SK-N-SH (cell line): ENCODE data around the gene PARD3. TPM values are rescaled to one million over a fixed set of nuclear protein-coding genes. Genes with fewer than 3 reads are reported as not detected.

ENCODE experiments used
- CTCF ChIA-PET: fragments of 300-600, 350-600 bp; formaldehyde crosslinking; extraction: SDS; loops from one replicate; lab custom pipeline; 2021; lab: Yijun Ruan, JAX
- POLR2A ChIA-PET: fragments of 350-600 bp; sonication (Branson Sonifier 250); formaldehyde crosslinking; extraction: SDS; loops from one replicate; lab custom pipeline; 2020; ENCODE audit warnings: antibody characterized with exemption, inconsistent platforms; lab: Yijun Ruan, JAX
- DNase-seq: peaks from one replicate; pipeline ENCODE4 v3.0.0; 2012
- H2AFZ ChIP-seq: fragments of 200-600 bp; sonication (generic); 2 replicates; pipeline ENCODE4 v1.8.1; 2016; ENCODE audit warnings: antibody characterized with exemption, mild to moderate bottlenecking, low read depth
- H3F3A ChIP-seq: fragments of 200-600 bp; sonication (generic); replicated peaks from 2 replicates; pipeline ENCODE3; 2016; ENCODE audit warnings: antibody characterized with exemption, mild to moderate bottlenecking; ENCODE audit not compliant: insufficient read depth
- H3K27ac ChIP-seq, 2 experiments: fragments of 200-500 bp in 1 of 2; fragments of 200-600 bp in 1 of 2; sonication (Bioruptor generic) in 1 of 2; sonication (generic), shearing (Covaris generic) in 1 of 2; 2 replicates each; pipeline versions ENCODE4 v1.5.1 to v1.6.1; 2014 to 2016; ENCODE audit warnings: low read depth in 2 of 2, inconsistent platforms in 1 of 2, low read length in 1 of 2, mild to moderate bottlenecking in 1 of 2, mixed read lengths in 1 of 2
- H3K27me3 ChIP-seq: fragments of 200-600 bp; sonication (generic), shearing (Covaris generic); 2 replicates; pipeline ENCODE4 v1.6.1; 2016; ENCODE audit warnings: mixed run types; ENCODE audit not compliant: insufficient read depth
- H3K36me3 ChIP-seq, 2 experiments: fragments of 200-500 bp in 1 of 2; fragments of 200-600 bp in 1 of 2; sonication (Bioruptor generic) in 1 of 2; sonication (generic) in 1 of 2; replicated peaks in 1 of 2; 2 replicates each; pipeline versions ENCODE3 to v1.5.1; 2014 to 2016; ENCODE audit warnings: low read length in 1 of 2, mild to moderate bottlenecking in 1 of 2; ENCODE audit not compliant: insufficient read depth in 2 of 2, control insufficient read depth in 1 of 2
- H3K4me1 ChIP-seq, 2 experiments: fragments of 200-500 bp in 1 of 2; fragments of 200-600 bp in 1 of 2; sonication (Bioruptor generic) in 1 of 2; sonication (generic), shearing (Covaris generic) in 1 of 2; 2 replicates each; pipeline versions ENCODE4 v1.5.1 to v1.6.1; 2014 to 2016; ENCODE audit warnings: low read depth in 1 of 2, low read length in 1 of 2, mixed run types in 1 of 2; ENCODE audit not compliant: insufficient read depth in 2 of 2, control insufficient read depth in 1 of 2
- H3K4me2 ChIP-seq: fragments of 200-600 bp; sonication (generic), shearing (Covaris generic); 2 replicates; pipeline ENCODE4 v1.6.1; 2017; ENCODE audit warnings: mixed run types
- H3K4me3 ChIP-seq, 2 experiments: fragments of 200-500 bp in 1 of 2; fragments of 200-600 bp in 1 of 2; sonication (Bioruptor generic) in 1 of 2; sonication (generic), shearing (Covaris generic) in 1 of 2; 2 replicates each; pipeline versions ENCODE4 v1.5.1 to v1.8.1; 2014 to 2016; ENCODE audit warnings: low read depth in 2 of 2, inconsistent platforms in 1 of 2, low read length in 1 of 2, mild to moderate bottlenecking in 1 of 2, mixed read lengths in 1 of 2, moderate library complexity in 1 of 2
- H3K79me2 ChIP-seq: fragments of 200-600 bp; sonication (generic); 2 replicates; pipeline ENCODE4 v1.8.1; 2017; ENCODE audit warnings: mild to moderate bottlenecking; ENCODE audit not compliant: insufficient read depth
- H3K9ac ChIP-seq: fragments of 200-600 bp; sonication (generic); 2 replicates; pipeline ENCODE4 v1.6.1; 2017; ENCODE audit warnings: mixed run types
- H3K9me2 ChIP-seq: fragments of 200-600 bp; sonication (generic); 2 replicates; pipeline ENCODE4 v1.6.1; 2017; ENCODE audit warnings: mixed run types
- H3K9me3 ChIP-seq: fragments of 200-600 bp; sonication (generic); 2 replicates; pipeline ENCODE4 v1.6.1; 2017; ENCODE audit warnings: mixed run types, mild to moderate bottlenecking, moderate library complexity
- H4K20me1 ChIP-seq: fragments of 200-600 bp; sonication (generic); 2 replicates; pipeline ENCODE4 v1.6.1; 2017; ENCODE audit warnings: mild to moderate bottlenecking, mixed run types; ENCODE audit not compliant: insufficient read depth
- CHD2 ChIP-seq: fragments of 150-350 bp; IDR thresholded peaks from 2 replicates; pipeline ENCODE4 v1.6.1; 2018; ENCODE audit warnings: low read length; ENCODE audit not compliant: partially characterized antibody
- ELF1 ChIP-seq: IDR thresholded peaks from 2 replicates; pipeline ENCODE4 v1.4.0; 2012
- EZH2phosphoT487 ChIP-seq: fragments of 200-600 bp; sonication (generic); IDR thresholded peaks from 2 replicates; pipeline ENCODE4 v1.6.1; 2017; ENCODE audit warnings: low read depth, mixed run types, mild to moderate bottlenecking, antibody characterized with exemption, moderate library complexity, borderline replicate concordance
- FOSL2 ChIP-seq: IDR thresholded peaks from 2 replicates; pipeline ENCODE4 v1.4.0; 2012; ENCODE audit warnings: low read depth, mild to moderate bottlenecking, moderate library complexity, borderline replicate concordance
- GABPA ChIP-seq: IDR thresholded peaks from 2 replicates; pipeline ENCODE4 v1.4.0; 2012; ENCODE audit warnings: low read depth, mild to moderate bottlenecking
- GATA2 ChIP-seq: sonication (generic); formaldehyde crosslinking; IDR thresholded peaks from 2 replicates; pipeline ENCODE4 v1.5.0; 2020; ENCODE audit warnings: mild to moderate bottlenecking, missing genetic modification reagents
- IRF3 ChIP-seq: fragments of 150-350 bp; IDR thresholded peaks from 2 replicates; pipeline ENCODE4 v1.6.1; 2016; ENCODE audit warnings: mild to moderate bottlenecking, low read depth, low read length
- JUND ChIP-seq: IDR thresholded peaks from 2 replicates; pipeline ENCODE4 v1.4.0; 2012
- MXI1 ChIP-seq: IDR thresholded peaks from 2 replicates; pipeline ENCODE4 v1.6.1; 2012; ENCODE audit warnings: mild to moderate bottlenecking, low read depth, low read length, improper control_type of control experiment
- POLR2AphosphoS5 ChIP-seq: IDR thresholded peaks from 2 replicates; pipeline ENCODE4 v1.6.1; 2012; ENCODE audit warnings: low read depth, low read length
- RCOR1 ChIP-seq: fragments of 150-350 bp; IDR thresholded peaks from 2 replicates; pipeline ENCODE4 v1.6.1; 2017; ENCODE audit warnings: antibody characterized with exemption, low read length
- RFX5 ChIP-seq: IDR thresholded peaks from 2 replicates; pipeline ENCODE4 v1.6.1; 2012; ENCODE audit warnings: mild to moderate bottlenecking, improper control_type of control experiment, low read length
- TCF12 ChIP-seq: IDR thresholded peaks from 2 replicates; pipeline ENCODE4 v1.4.0; 2012
- USF2 ChIP-seq: fragments of 150-350 bp; IDR thresholded peaks from 2 replicates; pipeline ENCODE4 v1.6.1; 2017; ENCODE audit warnings: antibody characterized with exemption, low read length, low read depth, borderline replicate concordance
- YY1 ChIP-seq: IDR thresholded peaks from 2 replicates; pipeline ENCODE4 v1.4.0; 2012; ENCODE audit warnings: low read depth, mild to moderate bottlenecking
- WGBS: methylation state at CpG from one replicate; pipeline ENCODE4 v1.1.6; 2017; ENCODE audit warnings: low lambda C conversion rate; 5-methylcytosine and 5-hydroxymethylcytosine counted together
- polyA plus RNA-seq, 3 experiments: library from polyadenylated mRNA; depleted of rRNA; stranded (reverse); fragments of >200 nt; gene quantifications; 2 replicates each; pipeline ENCODE4 v1.2.3, GENCODE V29; 2012
- TF ChIP-seq, protein P1 (sequence below): IDR thresholded peaks from 2 replicates; pipeline ENCODE4 v1.4.0; 2012; ENCODE audit warnings: low read depth, borderline replicate concordance

Gene PARD3
- polyA plus RNA-seq, 1 of the 3 experiments (the other 2 are of a cell fraction): 29.4 TPM

DNA sequence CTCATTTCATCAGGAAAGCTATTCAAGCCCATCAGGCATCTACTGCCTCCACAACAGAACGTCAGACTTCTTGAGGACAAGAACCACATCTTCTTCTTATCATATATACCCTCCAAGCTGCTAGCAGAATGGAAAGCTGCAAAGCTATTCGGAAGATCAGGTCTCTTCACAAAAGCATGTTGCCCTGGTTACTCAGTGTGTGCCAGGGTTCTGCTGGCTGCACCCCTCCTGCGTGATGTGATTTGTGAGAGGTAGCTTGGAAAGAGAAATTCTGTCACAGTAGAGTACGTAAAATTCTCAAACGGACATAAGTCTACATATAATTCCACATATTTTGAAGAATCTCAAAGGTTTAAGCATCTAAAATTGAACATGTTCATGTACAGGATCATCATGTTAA is 681.7 kb downstream of the PARD3 start:
- Histone ChIP-seq H4K20me1 (no peaks in the 10 kb centered on the region), H3K4me1 (peaks cover 3 to 9% of the 10 kb centered on the region in 2 experiments; a peak in 3 of 4 replicates), H3K36me3 (no peaks in the 10 kb centered on the region), H3F3A (peaks cover 5% of the 10 kb centered on the region), H3K9me3 (no peaks in the 10 kb centered on the region), H3K4me3 (no peak overlapping the region)
- WGBS: 100% methylated on average over 5 of the region's 5 CpGs
- DNase-seq: no peak
- TF ChIP-seq, protein P1, sequence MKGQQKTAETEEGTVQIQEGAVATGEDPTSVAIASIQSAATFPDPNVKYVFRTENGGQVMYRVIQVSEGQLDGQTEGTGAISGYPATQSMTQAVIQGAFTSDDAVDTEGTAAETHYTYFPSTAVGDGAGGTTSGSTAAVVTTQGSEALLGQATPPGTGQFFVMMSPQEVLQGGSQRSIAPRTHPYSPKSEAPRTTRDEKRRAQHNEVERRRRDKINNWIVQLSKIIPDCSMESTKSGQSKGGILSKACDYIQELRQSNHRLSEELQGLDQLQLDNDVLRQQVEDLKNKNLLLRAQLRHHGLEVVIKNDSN: no peak
- TF ChIP-seq IRF3 (no peak), GABPA (no peak), EZH2phosphoT487 (no peak), ELF1 (no peak), CHD2 (no peak), USF2 (no peak), POLR2AphosphoS5 (no peak), TCF12 (no peak), RCOR1 (no peak), FOSL2 (no peak), MXI1 (no peak)
- TF ChIP-seq, all 33 proteins: peak for 0
- ChIA-PET POLR2A (no interaction called here), CTCF (interaction anchor here (1.3 to 1.4 kb wide), 2 partner anchors 12 to 505 kb away, joined by 3 read pairs; no protein-coding TSS in a partner anchor)
- Histone ChIP-seq H3K27me3 (no peaks in the 10 kb centered on the region), H2AFZ (no peak overlapping the region), H3K9me2 (no peaks in the 10 kb centered on the region), H3K79me2 (no peaks in the 10 kb centered on the region), H3K9ac (no peak overlapping the region), H3K27ac (no peak overlapping the region), H3K4me2 (no peak overlapping the region)

DNA sequence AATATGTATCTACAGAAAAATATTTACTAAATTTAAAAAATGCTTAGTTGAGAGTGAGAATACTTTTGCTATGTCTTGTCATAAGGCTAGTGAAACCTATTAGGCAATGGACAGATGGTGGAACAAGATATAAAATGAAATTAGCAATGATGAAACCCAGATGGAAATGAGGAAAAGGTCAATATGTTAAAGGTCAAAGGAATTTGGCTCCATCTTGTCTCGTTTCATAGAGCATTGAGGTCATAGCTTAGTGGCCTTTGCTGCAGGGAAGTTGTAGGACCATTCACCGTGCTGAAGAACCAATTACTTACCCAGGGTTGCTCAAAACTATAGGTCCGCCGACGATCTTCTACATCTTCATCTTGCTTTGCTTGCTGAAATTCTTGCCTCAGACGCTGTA is 683.9 kb downstream of the PARD3 start:
- H3K4me2 ChIP-seq: no peak overlapping the region
- 87% methylated on average over 6 of the region's 6 CpGs for WGBS
- H3K4me1 ChIP-seq: peaks cover 3 to 9% of the 10 kb centered on the region in 2 experiments; a peak in 3 of 4 replicates
- no peaks in the 10 kb centered on the region for H3K36me3 ChIP-seq
- no peak overlapping the region; a peak in 2 of 4 replicates for H3K27ac ChIP-seq
- no peaks in the 10 kb centered on the region for H4K20me1 ChIP-seq
- ChIA-PET CTCF (interaction anchor here (1.1 kb wide), 1 partner anchor 10 kb away, joined by 3 read pairs; no protein-coding TSS in a partner anchor), POLR2A (no interaction called here)
- no peaks in the 10 kb centered on the region for H3K9me3 ChIP-seq
- DNase-seq: no peak
- TF ChIP-seq YY1 (no peak), JUND (no peak), GATA2 (CRISPR knock-in tag) (0 out of 2 replicates have a peak, but pooled peaks have one; percentile 15), RFX5 (no peak), EZH2phosphoT487 (no peak)
- H3K4me3 ChIP-seq: no peak overlapping the region
- H3K9me2 ChIP-seq: no peaks in the 10 kb centered on the region
- no peak overlapping the region for H3K9ac ChIP-seq
- peaks cover 5% of the 10 kb centered on the region for H3F3A ChIP-seq
- H3K79me2 ChIP-seq: no peaks in the 10 kb centered on the region
- no peaks in the 10 kb centered on the region for H3K27me3 ChIP-seq
- H2AFZ ChIP-seq: no peak overlapping the region
